Tibial artery (tissue), 4 donors: ENCODE measurements around the gene ZYG11A.

ENCODE experiments used
- DNase-seq, 2 donors: peaks; one replicate each; pipeline ENCODE4 v3.0.0-alpha.2; 2019
- H3K27ac ChIP-seq, 2 donors: fragments of 200-600 bp; sonication (generic) in 1 of 2; 1 replicate in 1 of 2; 2 replicates in 1 of 2; pipeline ENCODE4 v1.5.1; 2018 to 2019; ENCODE audit warnings: mild to moderate bottlenecking in 1 of 2
- H3K27me3 ChIP-seq, 2 donors: fragments of 200-600 bp; sonication (generic) in 1 of 2; one replicate each; pipeline versions ENCODE4 v1.5.1 to v1.6.0; 2016 to 2019
- H3K36me3 ChIP-seq, 3 donors: fragments of 200-600 bp; sonication (generic) in 2 of 3; one replicate each; pipeline ENCODE4 v1.5.1; 2016 to 2019; ENCODE audit warnings: mild to moderate bottlenecking in 2 of 3
- H3K4me1 ChIP-seq, 4 donors: fragments of 200-600 bp; sonication (generic) in 2 of 4; 1 replicate in 3 of 4; 2 replicates in 1 of 4; pipeline ENCODE4 v1.5.1; 2016 to 2019
- H3K4me3 ChIP-seq, 2 donors: fragments of 200-600 bp; sonication (generic) in 1 of 2; 1 replicate in 1 of 2; 2 replicates in 1 of 2; pipeline ENCODE4 v1.5.1; 2018 to 2019; ENCODE audit warnings: mild to moderate bottlenecking in 2 of 2
- H3K9me3 ChIP-seq, 3 donors: fragments of 200-600 bp; sonication (generic) in 1 of 3; one replicate each; pipeline ENCODE4 v1.5.1; 2016 to 2019
- CTCF ChIP-seq, 2 experiments: fragments of 200-600 bp in 1 of 2; fragments of 450-650 bp in 1 of 2; IDR thresholded peaks; one replicate each; pipeline ENCODE4 v1.5.1; 2017 to 2019; ENCODE audit warnings: antibody characterized with exemption in 2 of 2, mild to moderate bottlenecking in 1 of 2, moderate library complexity in 1 of 2
- intact Hi-C: fragments of 100-400 bp; cut with DNase I; formaldehyde crosslinking; loops from one replicate; pipeline ENCODE4 v1.15.0; 2023; ENCODE audit warnings: low total_unique reads

The ZYG11A gene

GRCh38 chr1:52911541-52911940 lies 69.0 kb downstream of the ZYG11A start:
- Histone ChIP-seq H3K4me3 (no peak overlapping the region), H3K27me3 (no peaks in the 10 kb centered on the region), H3K9me3 (no peaks in the 10 kb centered on the region), H3K27ac (no peak overlapping the region), H3K4me1 (peaks cover 0 to 4% (median 0%) of the 10 kb centered on the region in 4 donors), H3K36me3 (peaks cover 0 to 38% (median 20%) of the 10 kb centered on the region in 3 donors)
- DNase-seq, result no peak
- TF ChIP-seq CTCF (IDR thresholded peaks at IDR 0.05), result no peak
- intact Hi-C loops, result no loop called here

- H3K4me1 ChIP-seq, result peaks cover 0 to 4% (median 0%) of the 10 kb centered on the region in 4 donors
- intact Hi-C loops, result no loop called here
- DNase-seq, result no peak
- H3K4me3 ChIP-seq, result no peak overlapping the region
- H3K36me3 ChIP-seq, result peaks cover 0 to 31% (median 13%) of the 10 kb centered on the region in 3 donors
- no peaks in the 10 kb centered on the region for H3K9me3 ChIP-seq
- no peak for TF ChIP-seq CTCF (IDR thresholded peaks at IDR 0.05)
- H3K27ac ChIP-seq, result no peak overlapping the region
- no peaks in the 10 kb centered on the region for H3K27me3 ChIP-seq
Observed at GRCh38 chr1:52913014-52913413, 70.5 kb downstream of the ZYG11A start.

DNA sequence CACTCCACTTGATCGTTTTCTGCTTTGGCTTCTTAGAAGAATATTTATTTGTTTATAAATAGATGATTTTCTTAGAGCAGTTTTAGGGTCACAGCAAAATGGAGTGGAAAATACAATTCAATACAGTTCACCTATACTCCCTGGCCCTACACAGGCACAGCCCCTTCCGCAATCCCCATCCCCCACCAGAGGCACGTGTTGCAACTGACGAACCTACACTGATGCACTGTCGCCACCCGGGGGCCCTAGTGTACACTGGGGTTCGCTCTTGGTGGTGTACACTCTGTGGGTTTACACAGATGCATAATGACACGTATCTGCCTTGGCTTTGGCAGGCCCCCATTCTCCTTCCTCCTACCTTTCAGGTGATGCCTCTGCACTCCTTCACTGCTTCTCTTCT lies 71.0 kb downstream of the ZYG11A start:
- Histone ChIP-seq H3K4me1 (peaks cover 0 to 4% (median 0%) of the 10 kb centered on the region in 4 donors), H3K4me3 (no peak overlapping the region), H3K27me3 (no peaks in the 10 kb centered on the region), H3K36me3 (peaks cover 0 to 26% (median 11%) of the 10 kb centered on the region in 3 donors), H3K27ac (no peak overlapping the region), H3K9me3 (no peaks in the 10 kb centered on the region)
- no peak for TF ChIP-seq CTCF (IDR thresholded peaks at IDR 0.05)
- no peak for DNase-seq
- intact Hi-C loops, result no loop called here

DNA sequence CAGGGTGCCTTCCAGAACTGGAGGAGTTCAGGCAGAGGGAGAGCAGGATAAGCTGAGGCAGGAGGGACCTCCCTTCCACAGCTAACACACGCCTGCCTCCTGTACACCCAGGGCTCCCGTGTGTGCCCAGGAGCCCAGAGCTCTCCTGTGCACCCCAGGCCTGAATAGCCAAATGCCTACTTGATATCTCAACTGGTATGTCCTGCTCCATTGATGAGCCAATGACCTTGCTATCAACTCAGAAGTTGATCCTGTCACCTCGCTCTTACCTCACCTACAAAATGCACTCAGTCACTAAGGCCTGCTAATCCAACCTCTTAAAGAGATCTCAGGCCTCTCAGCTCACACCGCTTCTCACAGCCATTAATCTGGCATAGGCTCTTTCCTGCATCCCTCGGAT lies 71.9 kb downstream of the ZYG11A start:
- intact Hi-C loops, result no loop called here
- no peaks in the 10 kb centered on the region for H3K27me3 ChIP-seq
- peaks cover 0 to 26% (median 11%) of the 10 kb centered on the region in 3 donors for H3K36me3 ChIP-seq
- peaks cover 0 to 4% (median 0%) of the 10 kb centered on the region in 4 donors for H3K4me1 ChIP-seq
- no peak for DNase-seq
- H3K9me3 ChIP-seq, result no peaks in the 10 kb centered on the region
- no peak overlapping the region for H3K4me3 ChIP-seq
- H3K27ac ChIP-seq, result no peak overlapping the region
- TF ChIP-seq CTCF (IDR thresholded peaks at IDR 0.05), result no peak

DNA sequence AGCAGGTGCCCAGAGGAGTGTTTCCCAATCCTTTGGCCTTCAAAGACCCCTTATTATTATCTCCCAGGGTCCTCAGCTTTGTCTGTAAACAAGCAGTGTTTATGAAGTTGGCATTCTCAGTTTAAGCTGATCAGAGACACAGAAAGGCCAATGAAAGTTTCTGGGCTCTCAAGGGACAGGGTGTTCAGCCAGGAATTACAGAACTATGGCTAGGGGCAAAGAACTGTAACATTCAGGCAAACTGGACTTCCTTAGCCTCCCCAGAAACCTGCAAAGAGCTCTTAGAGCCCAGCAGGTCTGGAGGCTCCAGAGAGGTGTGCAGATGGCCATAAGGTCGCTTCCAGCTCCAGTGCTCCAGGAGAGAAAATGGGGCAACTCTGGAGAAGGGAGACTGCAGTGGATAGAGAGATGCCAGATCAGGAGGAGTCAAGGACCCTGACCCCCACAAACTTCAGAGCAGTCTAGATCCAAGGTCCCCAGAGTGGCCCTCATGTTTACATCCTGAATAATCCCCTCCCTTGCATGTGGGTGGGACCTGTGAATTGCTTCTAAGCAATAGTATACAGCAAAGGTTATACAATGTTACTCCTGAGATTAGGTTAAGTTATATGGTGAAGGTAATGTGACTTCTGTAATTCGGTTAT lies 72.8 kb downstream of the ZYG11A start:
- Histone ChIP-seq H3K4me3 (no peak overlapping the region), H3K27me3 (no peaks in the 10 kb centered on the region), H3K9me3 (no peaks in the 10 kb centered on the region), H3K4me1 (peaks cover 0 to 4% (median 2%) of the 10 kb centered on the region in 4 donors), H3K27ac (no peak overlapping the region), H3K36me3 (peaks cover 0 to 26% (median 11%) of the 10 kb centered on the region in 3 donors)
- no peak for DNase-seq
- intact Hi-C loops, result no loop called here
- TF ChIP-seq CTCF (IDR thresholded peaks at IDR 0.05), result no peak
